ENCODE results near the gene SCG2. TPM values are rescaled to one million over a fixed set of nuclear protein-coding genes. Genes with fewer than 3 reads are reported as not detected.

SCG2 gene
- 0.36 and 0.56 TPM in 2 replicates for total RNA-seq (2012; rRNA removed)
- polyA plus RNA-seq (2012; rRNA removed) = 0.26 and 0.46 TPM in 2 replicates
- 0.13 and 0.14 TPM in 2 replicates for polyA plus RNA-seq (2012; cell fraction: cytosol; rRNA removed)
- 0.08 and 1.2 TPM in 2 replicates for polyA plus RNA-seq (2012; cell fraction: nucleus; rRNA removed; ENCODE audit: low replicate concordance)
- Bru-seq, nascent RNA = percentile 30 among the genes with signal in this experiment
- BruChase-seq, experiment 1, labeled RNA remaining after a 6-hour chase = percentile 44 among the genes with signal in this experiment
- percentile 35 among the genes with signal in this experiment for BruChase-seq, experiment 2, labeled RNA remaining after a 2-hour chase
- long read RNA-seq, partial matches to known transcripts = 0 of 4 reads
- long read RNA-seq, other reads (novel, unspliced or antisense) = 1 of 4 reads

- Histone ChIP-seq H3K9me1 (ENCODE audit: insufficient read depth, low read length) (no peaks in the 10 kb centered on the region; the same call in 1 of the 2 replicates), H2BK120ac (ENCODE audit: low read depth, low read length) (no peak within 1 kb of the TSS), H2AK9ac (replicated peaks; ENCODE audit: low read depth, low read length, poor library complexity) (no peak within 1 kb of the TSS), H3K4ac (ENCODE audit: low read depth, low read length) (no peak within 1 kb of the TSS), H2AK5ac (ENCODE audit: low read depth, low read length) (no peak within 1 kb of the TSS), H3K9ac (ENCODE audit: low read depth, low read length) (peak within 1 kb of the TSS; percentile 29; the same call in 1 of the 2 replicates), H3K36me3 (ENCODE audit: control insufficient read depth, insufficient read depth, low read length) (no peaks in the 10 kb centered on the region), H3K18ac (ENCODE audit: low read depth, low read length) (peak within 1 kb of the TSS; percentile 63; the same call in 1 of the 2 replicates), H4K8ac (ENCODE audit: low read depth in 2 of 2, low read length in 2 of 2) (no peak within 1 kb of the TSS), H3K23ac (ENCODE audit: low read depth, low read length) (no peak within 1 kb of the TSS), H3K27ac (ENCODE audit: insufficient read depth, low read length) (no peak within 1 kb of the TSS), H3K4me1 (ENCODE audit: control insufficient read depth, insufficient read depth, low read length) (peaks cover 8% of the 10 kb centered on the region), H4K20me1 (ENCODE audit: insufficient read depth, low read length) (no peaks in the 10 kb centered on the region), H3K56ac (ENCODE audit: extremely low read depth, insufficient read depth, low read length) (peak within 1 kb of the TSS; percentile 4; the same call in 1 of the 2 replicates), H3K79me1 (ENCODE audit: low read depth in 1 of 2, low read length in 2 of 2) (no peaks in the 10 kb centered on the region), H2BK15ac (ENCODE audit: low read depth, low read length) (no peak within 1 kb of the TSS; the same call in 2 of the 3 replicates), H3K4me3 (ENCODE audit: insufficient read depth, low read depth, low read length) (no peak within 1 kb of the TSS), H2BK5ac (ENCODE audit: low read depth, low read length, poor library complexity, severe bottlenecking) (peak within 1 kb of the TSS; percentile 66), H4K91ac (ENCODE audit: insufficient read depth, low read depth, low read length) (no peak within 1 kb of the TSS), H2AFZ (replicated peaks; ENCODE audit: low read length, poor library complexity) (no peak within 1 kb of the TSS), H4K5ac (ENCODE audit: low read depth, low read length) (no peak within 1 kb of the TSS), H2BK20ac (ENCODE audit: low read depth, low read length) (no peak within 1 kb of the TSS), H3K27me3 (ENCODE audit: control insufficient read depth, insufficient read depth, low read length) (no peaks in the 10 kb centered on the region), H3K4me2 (ENCODE audit: low read depth, low read length) (peak within 1 kb of the TSS; percentile 70), H3K9me3 (ENCODE audit: control insufficient read depth, insufficient read depth, low read length) (no peaks in the 10 kb centered on the region), H3K14ac (replicated peaks; ENCODE audit: low read depth, low read length) (no peak within 1 kb of the TSS)
- ChIA-PET POLR2A (ENCODE audit: unreplicated experiment) (no interaction called here), CTCF (interaction anchor here (0.7 to 1.2 kb wide), 8 partner anchors 34 to 950 kb away, joined by 3 to 8 read pairs (median 5); no protein-coding TSS in a partner anchor)
- intact Hi-C loops (cut with micrococcal nuclease) = loop anchor here (2.0 to 10.0 kb wide), 4 partner anchors 143 to 620 kb away; no protein-coding TSS in a partner anchor
- ATAC-seq (ENCODE audit: low read depth) (peak; percentile 96), DNase-seq (peak; percentile 96)
- in situ Hi-C loops (cut with MboI; ENCODE audit: low sequenced_read_pairs) = loop anchor here (10.0 kb wide), 2 partner anchors 127 to 627 kb away; no protein-coding TSS in a partner anchor
- no TSS peak for BruUV-seq (replicated peaks)
- dilution Hi-C loops (cut with HindIII; ENCODE audit: low sequenced_read_pairs, unreplicated experiment) = no loop called here
- WGBS, 2 experiments (ENCODE audit: extremely low coverage in 2 of 2, insufficient read length in 1 of 2) = 60% methylated on average over 1 of the region's 17 CpGs; no CpG with 5 or more reads in 1 of the 2 experiments
- 0 out of 2 replicates have a peak, but pooled peaks have one; percentile 1 for TF ChIP-seq MAFK (IDR thresholded peaks at IDR 0.05; ENCODE audit: low read depth, low read length)
- TF ChIP-seq NFE2L2 (IDR thresholded peaks at IDR 0.05; ENCODE audit: low read depth, low read length) = no peak
- TF ChIP-seq MXI1 (IDR thresholded peaks at IDR 0.05; ENCODE audit: borderline replicate concordance, low read depth, low read length) = peak; percentile 85
- TF ChIP-seq ELK1 (IDR thresholded peaks at IDR 0.05; ENCODE audit: borderline replicate concordance, low read depth, low read length) = no peak
- TF ChIP-seq RAD21 (IDR thresholded peaks at IDR 0.05; ENCODE audit: low read length) = peak; percentile 41; the same call in 1 of the 2 replicates
- peak; percentile 47; the same call in 1 of the 2 replicates for TF ChIP-seq MAZ (IDR thresholded peaks at IDR 0.05; ENCODE audit: borderline replicate concordance, low read depth, low read length)
- TF ChIP-seq CEBPB (IDR thresholded peaks at IDR 0.05; ENCODE audit: low read depth, low read length) = no peak
- TF ChIP-seq RFX5 (IDR thresholded peaks at IDR 0.05; ENCODE audit: low read depth, low read length) = no peak
- TF ChIP-seq RCOR1 (IDR thresholded peaks at IDR 0.05; ENCODE audit: insufficient replicate concordance, low read length) = peak; percentile 72
- TF ChIP-seq CTCF (conservative IDR thresholded peaks at IDR 0.05; ENCODE audit: low read depth, low read length) = peak; percentile 42
- 0 out of 2 replicates have a peak, but pooled peaks have one; percentile 11 for TF ChIP-seq FOS (IDR thresholded peaks at IDR 0.05; ENCODE audit: low read depth, low read length)
- no peak for TF ChIP-seq CHD1 (IDR thresholded peaks at IDR 0.05; ENCODE audit: low read depth, low read length)
- TF ChIP-seq BHLHE40 (IDR thresholded peaks at IDR 0.05; ENCODE audit: low read depth, low read length) = peak; percentile 75
These were observed at the start of gene SCG2 for GRCh38 chr2:223601932-223602666. Gene SCG2 (minus strand): TSS chr2:223602361. CDS start chr2:223599282, 3,079 bp downstream.

All from IMR-90 (cell line).